ENCODE data around the gene IRF2BPL.

IRF2BPL gene

DNA sequence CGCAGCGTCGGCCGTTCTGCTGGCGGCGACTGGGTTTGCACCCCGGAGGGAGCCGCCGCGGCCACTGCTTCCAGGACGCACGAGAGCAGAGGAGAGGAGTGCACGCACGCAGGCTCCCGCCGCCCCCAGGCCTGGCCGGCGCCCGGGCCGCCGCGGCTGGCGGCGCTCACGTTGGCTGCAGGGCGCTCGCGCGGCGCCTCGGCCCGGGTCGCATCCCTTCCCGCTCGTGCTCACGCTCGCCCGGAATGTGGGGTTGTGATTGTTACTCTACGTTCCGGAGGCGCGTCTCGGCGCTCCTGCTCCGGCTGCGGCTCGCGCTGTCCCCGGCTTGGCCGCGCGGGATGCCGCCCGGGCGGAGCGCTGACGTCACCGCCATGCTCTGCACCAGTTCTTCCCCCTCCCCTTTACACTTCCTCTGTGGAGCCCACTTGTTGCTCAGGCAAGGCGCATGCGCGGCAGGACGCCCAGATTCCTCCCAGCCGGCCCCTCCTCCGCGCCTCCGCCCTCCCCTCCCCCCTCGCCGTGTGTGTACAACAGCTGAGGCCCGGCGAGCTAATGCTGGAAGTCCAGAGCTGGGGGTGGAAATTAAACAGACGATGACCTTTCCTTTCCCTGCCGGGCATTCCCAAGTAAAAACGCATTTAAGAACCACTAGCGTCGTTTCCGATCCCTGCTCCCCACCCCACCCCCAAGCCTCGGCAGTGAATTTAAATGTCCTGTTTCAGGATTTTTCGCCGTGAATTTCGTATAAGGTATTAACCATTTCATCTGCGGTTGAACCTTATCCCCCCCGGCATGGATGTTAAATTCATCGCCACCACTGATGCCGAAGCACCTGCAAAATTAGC, at the start of gene IRF2BPL:
Gene IRF2BPL (minus strand): TSS at position 325 of the 848 bp plus-strand sequence. CDS start 916 bp downstream, outside the sequence.
- DNase-seq: peak; percentile 92

DNA sequence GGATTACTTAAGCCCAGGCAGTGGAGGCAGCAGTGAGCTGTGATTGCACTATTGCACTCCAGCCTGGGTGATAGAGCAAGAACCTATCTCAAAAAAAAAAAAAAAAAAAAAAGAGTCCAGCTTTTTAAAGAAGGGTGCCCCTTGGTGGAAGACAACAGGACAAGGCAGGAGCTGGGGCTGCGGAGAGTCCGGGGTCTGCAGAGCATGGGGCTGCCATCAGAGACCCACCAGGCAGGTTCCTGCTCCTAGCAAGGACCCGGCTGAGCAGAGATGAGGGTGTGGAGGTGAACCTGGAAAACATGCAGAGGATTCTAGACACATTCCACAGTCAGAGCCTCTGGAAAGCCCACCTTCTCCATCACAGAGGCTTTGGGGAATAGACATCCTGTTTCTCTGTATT, 48.5 kb upstream of the IRF2BPL start:
- no peak for DNase-seq

DNA sequence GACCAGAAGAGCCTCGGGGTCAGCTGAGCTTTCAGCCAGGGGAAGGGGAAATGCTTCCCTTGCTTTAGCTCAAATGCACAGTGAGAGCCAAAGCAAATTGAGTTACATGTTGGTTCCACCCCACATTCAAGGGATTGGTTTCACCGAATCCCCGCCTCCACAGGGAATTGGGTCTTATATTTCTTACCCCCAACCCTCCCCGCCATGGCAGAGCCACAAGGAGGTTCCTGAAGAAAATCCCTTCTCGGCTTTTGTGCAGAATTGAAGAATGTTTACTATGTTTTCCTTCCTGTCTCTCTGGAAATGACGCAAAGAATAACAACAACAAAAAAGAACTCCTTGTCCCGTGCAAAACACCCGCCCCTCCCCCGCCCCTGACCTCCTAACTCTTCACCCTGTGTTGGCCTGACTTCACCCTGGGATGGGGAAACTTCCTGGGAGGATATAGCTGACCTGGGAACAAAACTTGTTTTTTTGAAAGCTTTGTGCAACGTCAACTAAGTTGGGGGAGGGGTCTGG, 47.7 kb upstream of the IRF2BPL start:
- no peak for DNase-seq

DNA sequence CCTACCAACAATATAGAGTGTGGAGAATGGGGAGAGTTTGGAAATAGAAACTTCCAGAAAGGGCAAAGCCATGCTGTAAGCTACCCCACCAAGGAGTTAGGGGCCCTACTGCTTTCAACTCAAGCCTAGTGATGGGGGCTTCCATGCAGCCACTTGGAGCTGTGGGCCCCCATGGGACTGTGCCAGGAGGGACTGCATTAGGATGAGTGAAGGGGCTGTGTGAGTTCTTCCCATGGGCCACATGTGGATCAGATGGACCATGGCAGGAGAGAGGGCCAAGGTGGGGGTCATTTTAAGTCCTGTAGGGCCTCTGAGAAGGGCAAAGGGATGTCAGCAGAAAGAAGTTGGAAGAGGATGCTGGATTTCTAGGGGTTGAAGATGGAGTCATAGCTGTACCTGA, 46.5 kb upstream of the IRF2BPL start:
- no peak for DNase-seq

DNA sequence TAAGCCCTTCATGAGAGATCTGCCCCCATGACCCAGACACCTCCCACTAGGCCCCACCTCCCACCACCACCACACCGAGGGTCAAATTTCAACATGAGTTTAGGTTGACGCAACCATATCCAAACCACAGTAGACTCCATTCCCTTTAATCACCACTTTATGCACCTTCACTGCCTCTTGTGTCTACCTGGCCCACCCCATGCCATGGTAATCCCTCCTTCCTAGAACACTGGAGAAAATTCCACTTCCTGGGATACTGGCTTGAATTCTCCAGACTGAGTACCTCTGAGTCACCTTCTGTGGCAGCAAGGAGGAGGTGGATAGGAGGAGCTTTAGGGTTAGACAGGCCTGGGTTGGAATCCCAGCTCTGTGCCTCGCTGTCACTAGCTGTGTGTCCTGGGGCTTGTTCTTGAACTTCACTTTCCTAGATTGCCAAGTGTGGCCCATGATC, 43.5 kb upstream of the IRF2BPL start:
- no peak for DNase-seq

DNA sequence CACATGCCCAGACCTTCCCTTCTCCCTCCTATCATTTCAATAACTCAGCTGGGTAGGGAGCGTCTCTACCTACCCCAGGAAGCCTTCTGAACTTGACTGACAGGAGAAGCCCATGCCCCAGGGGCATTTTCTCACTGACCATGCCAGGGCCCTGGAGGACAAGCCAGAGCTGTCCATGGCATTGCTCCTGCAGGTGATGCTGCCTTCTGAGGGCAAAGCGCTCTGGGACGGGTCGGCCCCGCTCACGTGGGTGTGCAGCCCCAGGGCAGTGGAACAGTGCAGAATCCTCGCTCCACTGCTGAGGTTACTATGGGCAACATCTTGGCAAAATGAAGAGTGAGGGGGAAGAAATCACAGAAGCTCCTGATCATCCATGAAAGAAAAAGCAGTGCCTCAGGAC, 41.0 kb upstream of the IRF2BPL start:
- DNase-seq: no peak

DNA sequence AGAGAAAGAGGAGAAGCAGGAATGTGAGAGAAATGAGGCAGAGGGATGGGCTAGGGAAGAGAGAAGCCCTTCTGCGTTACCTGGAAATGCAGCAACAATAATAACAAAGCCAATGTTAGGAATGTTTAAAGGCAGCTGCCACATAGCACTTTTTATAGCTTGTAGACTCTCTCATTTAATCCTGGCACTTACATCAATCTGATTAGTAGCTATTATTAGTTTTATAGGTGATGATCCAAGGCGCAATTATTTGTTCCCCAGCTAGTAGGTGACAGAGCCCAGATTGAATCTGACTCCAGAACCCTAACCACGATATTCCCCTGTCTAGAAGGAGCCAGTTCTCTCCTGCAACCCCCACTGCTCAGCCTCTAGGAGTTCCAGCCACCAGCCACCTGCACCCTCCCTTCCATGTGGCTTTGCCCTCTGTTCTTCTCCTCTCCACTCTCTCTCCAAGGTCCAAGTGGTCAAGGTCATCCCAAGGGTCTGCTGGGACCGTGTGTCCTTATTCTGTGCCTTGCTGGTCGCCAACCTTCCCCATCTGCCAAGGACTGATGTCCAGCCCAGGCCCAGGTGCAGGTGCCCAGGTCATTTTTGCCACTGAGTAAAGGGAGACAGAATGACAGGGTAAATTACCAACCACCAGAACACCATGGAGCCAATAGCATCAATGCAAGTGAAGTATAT, 40.2 kb upstream of the IRF2BPL start:
- DNase-seq: no peak

DNA sequence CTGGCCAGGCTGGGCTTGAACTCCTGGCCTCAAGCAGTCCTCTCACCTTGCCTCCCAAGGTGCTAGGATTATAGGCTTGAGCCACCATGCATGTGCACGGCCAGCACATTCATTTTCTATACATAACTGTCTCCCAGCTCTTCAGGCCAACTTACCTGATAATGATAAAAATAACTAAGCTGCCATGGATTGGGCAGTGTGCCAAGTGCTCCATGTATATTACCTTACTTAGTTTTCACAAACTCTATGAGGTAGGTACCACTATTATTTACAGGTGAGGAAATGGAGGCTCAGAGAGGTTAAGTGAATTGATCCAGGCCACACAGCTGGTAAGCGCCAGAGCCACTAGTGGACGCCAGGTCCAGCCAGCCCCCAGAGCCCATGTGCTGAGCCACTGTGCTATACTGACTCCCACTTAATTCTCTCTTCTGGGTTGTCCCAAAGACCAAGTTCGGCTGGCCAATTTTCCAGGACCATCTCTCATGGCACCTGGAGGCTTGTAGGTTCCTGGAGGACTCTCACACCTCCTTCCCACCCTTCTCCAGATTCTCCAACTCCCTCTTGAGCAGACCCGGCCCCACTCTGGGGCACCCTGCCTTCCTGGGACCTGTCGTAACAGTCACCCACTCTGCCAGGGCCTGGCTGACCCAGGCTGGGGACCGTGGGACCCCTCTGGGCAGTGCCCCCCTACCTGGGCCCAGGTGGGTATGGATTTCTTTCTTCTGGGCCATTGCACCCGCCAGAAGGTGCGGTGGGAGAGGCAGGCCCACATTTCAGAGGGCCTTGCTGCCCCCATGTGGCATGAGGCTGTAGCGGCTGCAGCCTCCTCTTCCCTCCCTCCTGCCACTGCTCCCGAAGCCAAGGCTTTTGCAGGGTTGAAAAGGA, 39.4 kb upstream of the IRF2BPL start:
- peak; percentile 70 for DNase-seq

DNA sequence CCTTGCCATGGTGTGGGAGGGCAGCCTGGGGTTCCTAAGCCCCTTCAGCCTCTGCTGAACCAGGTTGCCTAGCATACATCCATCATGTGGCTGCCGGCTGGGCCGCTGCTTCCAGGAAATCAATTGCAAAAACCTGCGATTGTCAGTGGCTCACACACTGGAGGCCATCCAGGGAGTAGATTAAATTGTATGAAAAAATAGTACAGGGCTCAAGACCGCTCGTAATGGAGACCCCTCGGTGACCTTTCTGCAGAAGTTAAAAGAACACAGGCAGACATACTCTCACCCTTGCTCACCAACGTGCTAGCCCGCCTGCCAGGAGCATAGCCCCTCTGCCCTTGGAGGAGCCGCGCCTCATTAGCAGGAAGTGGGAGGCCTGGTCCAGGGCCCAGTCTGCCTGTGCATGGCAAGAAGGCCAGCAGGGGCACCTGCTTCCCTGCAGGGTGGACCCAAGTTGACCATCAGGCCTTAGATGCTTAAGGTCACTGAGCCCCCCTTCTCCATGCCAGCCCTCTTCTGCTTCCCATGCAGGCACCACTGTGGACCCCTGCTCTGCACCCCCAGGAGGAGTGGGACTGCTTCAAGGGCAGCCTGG, 38.2 kb upstream of the IRF2BPL start:
- no peak for DNase-seq

DNA sequence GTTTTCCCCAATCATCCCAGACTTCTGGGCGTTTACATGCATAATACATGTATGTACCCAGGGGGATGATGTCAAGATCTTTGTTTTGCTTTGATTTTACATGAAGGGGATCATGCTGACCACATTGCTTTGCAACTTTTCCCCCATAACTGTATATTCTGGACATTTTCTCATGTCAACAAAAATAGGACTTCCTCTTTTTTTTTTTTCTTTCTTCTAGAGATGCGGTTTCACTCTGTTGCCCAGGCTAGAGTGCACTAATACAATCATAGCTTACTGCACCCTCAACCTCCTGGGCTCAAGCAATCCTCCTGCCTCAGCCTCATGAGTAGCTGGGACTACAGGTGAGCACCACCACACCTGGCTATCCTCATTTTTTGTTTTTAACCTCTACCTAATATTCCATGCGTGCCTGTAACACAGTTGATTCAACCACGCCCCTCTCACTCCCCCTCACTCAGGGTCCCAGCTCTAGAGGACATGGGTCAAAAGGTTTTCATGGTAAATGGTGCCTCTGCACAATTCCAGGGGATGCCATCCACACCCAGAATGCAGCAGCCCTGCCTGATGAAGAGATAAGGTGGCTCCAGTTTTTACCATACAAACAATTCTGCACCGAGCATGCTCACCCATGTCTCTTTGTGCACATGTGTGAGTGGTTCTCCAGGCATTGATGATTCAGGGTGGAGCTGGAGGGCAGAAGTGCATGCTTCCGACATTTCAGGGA, 37.5 kb upstream of the IRF2BPL start:
- DNase-seq: no peak

DNA sequence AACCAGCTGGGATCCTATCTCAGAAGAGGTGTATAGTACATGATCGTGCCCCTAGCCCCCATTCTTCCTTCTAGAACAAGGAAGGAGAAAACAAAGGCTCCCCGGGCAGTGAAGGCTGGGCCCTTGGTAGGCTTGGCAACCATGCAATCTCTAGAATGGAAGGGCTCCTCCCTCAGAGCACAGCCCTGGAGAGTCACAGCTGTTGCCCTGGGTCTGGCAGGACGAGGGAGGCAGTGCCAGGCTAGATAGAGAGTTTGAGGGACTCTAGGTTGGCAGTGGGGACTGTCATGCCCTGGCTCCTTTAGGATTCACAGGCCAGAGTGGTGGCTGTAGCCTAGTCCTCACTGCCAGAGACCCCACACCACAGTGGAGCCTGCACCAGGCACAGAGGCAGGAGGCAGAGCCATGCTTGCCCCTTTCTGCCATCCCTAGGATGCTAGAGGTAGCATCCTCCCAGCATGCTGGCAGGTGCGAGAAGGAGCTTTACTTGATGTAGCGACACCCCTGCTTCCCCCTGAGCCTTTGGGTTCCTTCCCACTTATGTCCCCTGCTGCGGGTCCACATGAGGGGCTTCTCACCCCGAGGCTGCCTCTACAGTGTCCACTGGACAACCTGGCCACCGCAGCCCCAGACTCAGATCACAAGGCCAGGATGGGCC, 36.1 kb upstream of the IRF2BPL start:
- no peak for DNase-seq

DNA sequence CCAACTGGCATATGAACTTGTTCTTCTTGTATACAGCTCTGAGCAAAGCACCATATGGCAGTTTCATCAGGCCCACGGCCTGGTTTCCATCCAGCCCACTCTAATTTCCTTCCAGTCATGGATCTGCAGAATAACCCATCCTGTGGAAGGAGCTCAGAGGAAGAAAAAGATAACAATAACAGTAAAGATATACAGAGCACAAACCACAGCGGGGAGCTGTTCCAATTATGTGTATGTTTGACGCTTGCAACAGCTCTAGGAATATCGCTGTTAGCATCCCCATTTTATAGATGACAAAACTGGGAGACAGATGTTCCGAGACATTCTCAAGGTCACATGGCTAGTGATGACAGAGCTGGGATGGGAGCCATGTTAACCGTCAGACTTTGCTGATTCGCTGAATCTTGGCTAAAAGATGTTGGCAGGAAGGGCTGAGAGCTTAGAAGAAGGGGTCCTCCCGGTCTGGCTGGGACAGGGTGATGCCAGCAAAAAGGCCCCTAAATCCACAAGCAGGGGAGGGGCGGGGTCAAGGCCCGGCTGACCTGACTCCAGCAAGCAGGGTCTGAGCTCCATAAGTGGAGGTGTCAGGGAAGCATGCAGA, 35.2 kb upstream of the IRF2BPL start:
- no peak for DNase-seq

DNA sequence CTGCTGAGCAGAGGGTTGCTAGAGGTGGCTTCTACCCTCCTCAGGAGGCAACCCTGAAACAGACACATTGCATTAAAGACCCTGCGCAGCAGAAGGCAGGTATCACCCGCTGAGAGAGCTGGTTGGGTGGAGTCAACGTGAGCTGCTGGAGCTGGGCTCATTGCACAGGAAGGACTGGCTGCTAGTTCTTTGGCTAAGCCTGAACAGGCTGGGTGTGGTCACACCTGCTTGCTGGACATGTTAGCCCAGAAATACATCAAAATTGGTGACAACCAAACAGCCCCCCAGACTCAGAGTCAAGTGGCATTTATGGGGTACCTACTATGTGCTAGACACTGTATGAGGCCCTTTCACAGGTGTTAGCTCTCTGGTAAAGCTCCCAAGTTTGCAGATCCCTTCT, 33.8 kb upstream of the IRF2BPL start:
- no peak for DNase-seq

DNA sequence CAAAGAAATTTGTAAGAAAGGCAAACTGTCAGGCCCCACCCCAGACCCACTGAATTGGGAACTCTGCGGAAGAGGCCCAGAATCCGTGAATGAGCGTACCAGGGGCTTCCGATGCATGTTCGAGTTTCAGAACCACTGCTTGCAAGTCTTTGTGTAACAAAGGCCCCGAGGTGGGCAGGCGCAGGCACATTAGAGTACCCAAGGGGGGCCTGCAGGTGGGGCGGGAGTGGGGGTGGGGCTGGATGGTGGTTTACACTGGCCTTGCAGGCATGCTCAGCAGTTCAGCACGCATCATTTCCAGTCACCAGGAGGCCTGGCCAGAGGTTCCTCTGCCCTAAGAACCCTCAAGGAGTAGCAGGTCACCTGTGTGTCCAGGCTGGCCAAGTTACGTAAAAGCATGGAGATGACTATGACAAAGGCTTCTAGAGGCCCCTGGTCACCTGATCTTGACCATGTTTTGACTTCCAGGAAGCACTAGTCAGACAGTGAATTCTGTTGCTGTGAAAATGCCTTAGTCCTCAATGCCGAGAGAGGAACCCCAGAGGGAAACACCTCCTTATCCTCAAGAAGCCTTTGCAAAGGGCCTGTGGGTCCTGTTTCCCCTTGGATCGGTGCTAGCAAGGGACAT, 33.2 kb upstream of the IRF2BPL start:
- no peak for DNase-seq

DNA sequence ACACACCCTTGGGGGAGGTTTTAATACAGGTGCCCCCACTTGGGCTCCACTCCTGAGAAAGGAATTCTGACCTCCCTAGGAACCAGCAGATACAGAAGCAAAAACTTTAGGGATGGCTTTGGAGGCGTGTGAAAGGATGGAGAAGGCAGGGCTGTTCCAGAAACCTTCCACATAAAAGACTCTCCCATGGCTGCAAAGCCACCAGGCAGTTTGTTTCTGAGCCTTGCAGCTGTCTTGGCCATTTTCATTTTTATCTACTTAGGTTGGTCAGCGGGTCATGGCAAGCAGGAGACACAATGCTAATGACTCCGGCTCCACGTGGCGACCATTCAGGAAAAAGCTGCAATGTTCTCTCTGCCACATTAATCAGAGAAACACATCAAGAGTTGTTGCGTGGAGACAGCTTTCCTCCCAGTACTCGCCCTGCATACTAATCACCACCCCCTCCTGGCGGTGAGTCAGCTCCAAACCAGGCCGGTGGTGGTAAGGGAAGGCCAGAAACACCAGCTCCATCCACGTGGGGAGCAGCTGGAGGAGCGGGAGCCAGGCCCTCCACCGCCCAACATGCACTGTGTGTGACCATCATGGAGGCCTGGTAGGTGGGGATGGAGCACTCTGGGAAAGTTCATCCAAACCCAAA, 30.9 kb upstream of the IRF2BPL start:
- peak; percentile 44 for DNase-seq

DNA sequence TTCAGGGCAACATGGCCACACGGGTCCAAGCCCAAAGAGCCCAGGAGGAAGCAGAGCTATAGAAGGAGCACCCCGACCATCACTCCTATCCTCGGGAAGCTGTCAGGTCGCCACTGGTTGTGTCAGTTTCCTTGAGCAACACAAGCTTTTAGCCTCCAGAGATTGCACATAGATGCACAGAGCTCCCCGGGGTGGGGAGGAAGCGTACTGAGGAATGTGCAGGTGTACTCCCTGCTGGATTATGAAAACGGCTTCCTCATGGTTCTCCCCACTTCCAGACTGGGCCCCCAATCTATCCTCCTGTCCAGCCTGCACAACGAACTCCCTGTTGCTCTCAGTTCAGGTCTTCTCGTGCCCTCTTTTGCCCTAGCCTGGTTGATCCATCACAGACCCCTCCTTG, 30.3 kb upstream of the IRF2BPL start:
- no peak for DNase-seq

DNA sequence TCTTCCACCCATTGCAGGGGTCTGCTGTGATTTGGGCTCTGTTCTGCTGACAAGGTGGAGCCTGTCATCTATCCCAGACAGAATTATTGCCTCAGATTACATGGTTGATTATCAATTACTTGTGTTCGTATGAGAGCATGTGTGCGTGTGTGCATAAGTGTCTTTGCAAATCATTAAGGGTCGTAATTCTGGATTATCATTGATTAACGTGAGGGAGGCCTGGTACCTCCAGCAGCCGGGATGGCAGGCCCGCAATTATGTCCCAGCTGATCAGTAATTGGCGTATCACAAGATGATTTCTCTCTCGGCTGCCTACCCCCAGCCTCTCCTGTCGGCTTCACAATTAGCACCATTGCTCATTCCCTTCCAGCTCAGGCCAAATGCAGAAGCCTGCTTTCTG, 29.6 kb upstream of the IRF2BPL start:
- DNase-seq: no peak

DNA sequence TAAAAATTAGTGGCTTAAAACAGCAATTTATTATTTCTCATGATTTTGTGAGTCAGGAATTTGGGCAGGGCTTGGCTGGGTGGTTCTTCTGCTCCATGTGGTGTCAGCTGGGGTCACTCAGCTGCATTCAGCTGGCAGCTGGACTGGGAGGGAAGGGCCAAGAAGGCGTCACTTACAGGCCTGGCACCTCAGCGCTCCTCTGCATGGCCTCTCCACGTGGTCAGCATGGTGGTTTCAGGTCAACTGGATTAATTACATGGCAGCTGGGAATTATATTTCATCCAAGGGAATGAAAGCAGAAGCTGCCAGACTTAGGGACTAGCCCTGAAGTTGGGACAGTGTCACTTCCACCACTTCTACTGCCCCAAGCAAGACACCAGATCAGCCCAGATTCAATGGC, 27.5 kb upstream of the IRF2BPL start:
- DNase-seq: no peak

DNA sequence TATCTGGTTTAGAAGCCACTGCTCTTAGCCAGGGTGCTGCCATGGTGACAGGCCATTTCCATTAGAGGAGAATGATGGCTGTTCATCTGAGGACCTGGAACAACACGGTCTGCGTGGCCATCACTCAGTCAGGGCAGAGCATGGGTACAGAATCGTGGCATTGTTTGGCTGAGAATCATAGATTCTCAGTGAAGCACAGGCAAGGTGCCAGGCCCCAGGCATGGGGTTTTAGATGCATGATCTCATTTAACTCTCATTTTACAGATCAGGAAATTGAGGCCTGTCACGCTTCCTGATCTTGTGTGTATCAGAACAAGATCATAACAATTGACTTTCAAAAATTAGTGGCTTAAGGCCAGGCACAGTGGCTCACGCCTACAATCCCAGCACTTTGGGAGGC, 26.8 kb upstream of the IRF2BPL start:
- DNase-seq: no peak

All from activated T-cell treated with anti-CD3 and anti-CD28 coated beads, Interleukin-2, amount 50 U/mL, for 1 hour (primary cell).